Central memory CD8-positive, alpha-beta T cell (primary cell): Measurements from ENCODE around the gene PTCD2.
"Not testable (repeated sequence)": the region's sequence is repeated elsewhere in the genome, so short reads cannot be mapped to it uniquely, and the experiment has no call there.

Experiments
- ATAC-seq: fragments of 150-1000 bp; cut with Tn5 transposase; replicated peaks from 2 replicates; pipeline ENCODE4 v1.10.0; 2022; ENCODE audit warnings: mild to moderate bottlenecking, moderate FRiP score, moderate number of reproducible peaks; ENCODE audit not compliant: poor library complexity, severe bottlenecking; ENCODE audit errors: extremely low read depth
- DNase-seq, 2 donors: peaks; one replicate each; pipeline ENCODE4 v3.0.0; 2021; ENCODE audit warnings: low spot score in 2 of 2
- H3K27ac Mint-ChIP-seq: one replicate; pipeline ENCODE4 v1.8.0; 2022; ENCODE audit warnings: low read depth, mild to moderate bottlenecking, moderate library complexity, mixed read lengths
- H3K27me3 Mint-ChIP-seq: one replicate; pipeline ENCODE4 v1.8.0; 2022; ENCODE audit warnings: mixed read lengths
- H3K36me3 Mint-ChIP-seq: one replicate; pipeline ENCODE4 v1.8.0; 2022; ENCODE audit warnings: mild to moderate bottlenecking, moderate library complexity, mixed read lengths; ENCODE audit not compliant: insufficient read depth
- H3K4me1 Mint-ChIP-seq: one replicate; pipeline ENCODE4 v1.8.0; 2022; ENCODE audit warnings: mixed read lengths
- H3K4me3 Mint-ChIP-seq: one replicate; pipeline ENCODE4 v1.8.0; 2022; ENCODE audit warnings: mild to moderate bottlenecking, moderate library complexity, mixed read lengths
- H3K9me3 Mint-ChIP-seq: one replicate; pipeline ENCODE4 v1.8.0; 2022; ENCODE audit warnings: mixed read lengths

Gene PTCD2

GRCh38 chr5:72286798-72287197 lies 33.4 kb upstream of the PTCD2 start:
- no peak overlapping the region for H3K4me3 Mint-ChIP-seq
- ATAC-seq: no peak
- DNase-seq: no peak
- H3K4me1 Mint-ChIP-seq: no peaks in the 10 kb centered on the region
- no peak overlapping the region for H3K27ac Mint-ChIP-seq
- H3K27me3 Mint-ChIP-seq: no peaks in the 10 kb centered on the region
- H3K9me3 Mint-ChIP-seq: no peaks in the 10 kb centered on the region
- H3K36me3 Mint-ChIP-seq: peaks cover 6% of the 10 kb centered on the region

GRCh38 chr5:72288924-72289323 lies 31.2 kb upstream of the PTCD2 start:
- H3K36me3 Mint-ChIP-seq: peaks cover 6% of the 10 kb centered on the region
- no peak overlapping the region for H3K4me3 Mint-ChIP-seq
- no peaks in the 10 kb centered on the region for H3K4me1 Mint-ChIP-seq
- no peak for DNase-seq
- no peaks in the 10 kb centered on the region for H3K27me3 Mint-ChIP-seq
- no peaks in the 10 kb centered on the region for H3K9me3 Mint-ChIP-seq
- H3K27ac Mint-ChIP-seq: no peak overlapping the region
- ATAC-seq: no peak

GRCh38 chr5:72290356-72291133 lies 29.6 kb upstream of the PTCD2 start:
- Mint-ChIP-seq H3K27ac (no peak overlapping the region), H3K27me3 (no peaks in the 10 kb centered on the region), H3K9me3 (no peaks in the 10 kb centered on the region), H3K4me3 (no peak overlapping the region), H3K36me3 (peaks cover 9% of the 10 kb centered on the region), H3K4me1 (peaks cover 5% of the 10 kb centered on the region)
- ATAC-seq (no peak), DNase-seq (no peak)

DNA sequence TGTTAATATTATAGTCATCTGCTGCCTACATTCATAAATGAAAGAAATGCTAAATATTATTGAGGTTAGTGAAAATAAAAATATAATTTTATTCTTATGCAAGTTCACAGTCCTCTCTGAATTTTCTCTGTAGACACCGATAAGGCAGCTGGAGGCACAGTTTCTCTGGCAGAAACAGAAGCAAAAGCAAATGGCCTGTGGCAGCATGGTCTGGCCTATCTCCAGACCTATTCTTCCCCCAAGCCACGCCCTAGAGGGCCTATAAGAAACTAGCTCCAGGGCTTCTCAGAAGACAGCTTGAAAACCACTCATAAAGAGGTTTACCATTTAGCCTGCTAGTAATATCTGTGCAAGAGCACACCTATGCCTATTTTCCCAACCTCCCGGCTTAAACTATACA lies 28.6 kb upstream of the PTCD2 start:
- DNase-seq (no peak), ATAC-seq (no peak)
- H3K4me3 Mint-ChIP-seq: no peak overlapping the region
- peaks cover 14% of the 10 kb centered on the region for H3K36me3 Mint-ChIP-seq
- peaks cover 5% of the 10 kb centered on the region for H3K4me1 Mint-ChIP-seq
- H3K27ac Mint-ChIP-seq: no peak overlapping the region
- no peaks in the 10 kb centered on the region for H3K9me3 Mint-ChIP-seq
- H3K27me3 Mint-ChIP-seq: no peaks in the 10 kb centered on the region

DNA sequence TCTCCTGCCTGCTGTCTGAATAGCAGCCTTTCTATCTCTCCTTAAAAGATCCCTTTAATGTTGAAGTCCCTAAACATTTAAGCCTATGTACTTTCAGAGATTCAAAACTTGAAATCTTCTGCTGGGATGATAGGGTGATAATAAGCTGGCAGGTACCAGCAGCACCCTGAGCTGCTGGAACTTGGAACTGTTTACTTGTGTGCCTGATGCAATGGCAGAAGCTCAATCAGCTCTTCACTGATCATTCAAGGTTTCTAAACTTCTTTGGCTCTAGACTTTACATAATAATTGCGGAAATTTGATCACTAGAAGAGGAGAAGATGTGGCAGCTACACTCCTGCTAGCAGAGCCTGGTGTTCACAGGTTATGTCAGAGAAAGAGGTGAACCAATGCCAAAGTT lies 27.8 kb upstream of the PTCD2 start:
- Mint-ChIP-seq H3K4me3 (no peak overlapping the region), H3K36me3 (peaks cover 14% of the 10 kb centered on the region)

DNA sequence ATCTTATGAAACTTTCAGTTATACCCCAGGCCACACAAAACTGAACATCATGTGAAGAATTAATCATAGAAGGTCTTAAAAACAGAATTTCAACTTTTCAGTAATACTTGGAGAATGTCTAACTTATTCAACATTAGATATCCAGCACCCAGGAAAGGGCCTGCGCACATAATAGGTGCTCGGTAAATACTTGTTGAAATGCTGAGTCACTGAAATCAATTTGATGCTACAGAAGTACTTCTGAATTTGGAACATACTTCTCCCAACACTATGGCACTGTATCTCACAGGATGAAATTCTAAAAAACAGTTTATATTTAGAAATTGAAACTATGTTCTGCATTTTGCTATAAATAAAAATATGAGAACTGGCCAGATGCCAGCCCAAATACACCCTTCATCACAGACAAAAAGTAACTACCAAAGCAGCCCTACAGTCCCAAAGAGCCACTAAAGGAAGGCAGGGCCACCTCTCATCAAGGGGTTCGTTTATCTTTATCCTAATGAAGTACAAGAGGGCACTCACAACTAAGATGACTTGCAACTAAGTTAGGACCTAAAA lies 26.6 kb upstream of the PTCD2 start:
- Mint-ChIP-seq H3K4me3 (no peak overlapping the region), H3K27me3 (no peaks in the 10 kb centered on the region)
- no peak for ATAC-seq

More for the DNA sequence above, 27.8 kb upstream of the PTCD2 start:
- H3K9me3 Mint-ChIP-seq: no peaks in the 10 kb centered on the region
- H3K4me1 Mint-ChIP-seq: peaks cover 5% of the 10 kb centered on the region
- DNase-seq (no peak), ATAC-seq (no peak)
- H3K27me3 Mint-ChIP-seq: no peaks in the 10 kb centered on the region
- no peak overlapping the region for H3K27ac Mint-ChIP-seq

GRCh38 chr5:72294473-72294872 lies 25.7 kb upstream of the PTCD2 start:
- ATAC-seq (no peak), DNase-seq (no peak)
- peaks cover 9% of the 10 kb centered on the region for H3K36me3 Mint-ChIP-seq
- H3K27ac Mint-ChIP-seq: no peak overlapping the region
- no peaks in the 10 kb centered on the region for H3K27me3 Mint-ChIP-seq
- H3K4me1 Mint-ChIP-seq: peaks cover 11% of the 10 kb centered on the region
- no peaks in the 10 kb centered on the region for H3K9me3 Mint-ChIP-seq
- no peak overlapping the region for H3K4me3 Mint-ChIP-seq

More for the DNA sequence above, 26.6 kb upstream of the PTCD2 start:
- no peaks in the 10 kb centered on the region for H3K9me3 Mint-ChIP-seq
- H3K4me1 Mint-ChIP-seq: peaks cover 11% of the 10 kb centered on the region
- H3K27ac Mint-ChIP-seq: no peak overlapping the region
- peaks cover 9% of the 10 kb centered on the region for H3K36me3 Mint-ChIP-seq
- DNase-seq: no peak

- ATAC-seq (no peak), DNase-seq (no peak)
- no peak overlapping the region for H3K4me3 Mint-ChIP-seq
- H3K9me3 Mint-ChIP-seq: no peaks in the 10 kb centered on the region
- H3K36me3 Mint-ChIP-seq: peaks cover 8% of the 10 kb centered on the region
- no peaks in the 10 kb centered on the region for H3K27me3 Mint-ChIP-seq
- H3K4me1 Mint-ChIP-seq: peaks cover 20% of the 10 kb centered on the region
- no peak overlapping the region for H3K27ac Mint-ChIP-seq
Measured at GRCh38 chr5:72295539-72295938, 24.6 kb upstream of the PTCD2 start.

GRCh38 chr5:72296256-72296655 lies 23.9 kb upstream of the PTCD2 start:
- ATAC-seq (no peak), DNase-seq (no peak)
- Mint-ChIP-seq H3K4me3 (no peak overlapping the region), H3K9me3 (no peaks in the 10 kb centered on the region), H3K27ac (no peak overlapping the region), H3K27me3 (no peaks in the 10 kb centered on the region), H3K4me1 (peaks cover 24% of the 10 kb centered on the region), H3K36me3 (peaks cover 8% of the 10 kb centered on the region)

DNA sequence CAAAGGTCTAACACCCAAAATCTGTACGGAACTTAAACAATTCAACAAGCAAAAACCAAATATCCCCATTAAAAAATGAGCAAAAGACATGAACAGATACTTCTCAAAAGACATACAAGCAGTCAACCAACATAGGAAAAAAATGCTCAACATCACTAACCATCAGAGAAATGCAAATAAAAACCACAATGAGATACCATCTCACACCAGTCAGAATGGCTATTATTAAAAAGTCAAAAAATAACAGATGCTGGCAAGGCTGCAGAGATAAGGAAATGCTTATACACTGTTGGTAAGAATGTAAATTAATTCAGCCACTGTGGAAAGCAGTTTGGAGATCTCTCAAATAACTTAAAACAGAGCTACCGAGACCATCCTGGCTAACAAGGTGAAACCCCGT lies 22.0 kb upstream of the PTCD2 start:
- not testable (repeated sequence) for DNase-seq, H3K4me3 Mint-ChIP-seq, H3K9me3 Mint-ChIP-seq, ATAC-seq, H3K27me3 Mint-ChIP-seq, H3K36me3 Mint-ChIP-seq, H3K27ac Mint-ChIP-seq
- peaks cover 24% of the 10 kb centered on the region for H3K4me1 Mint-ChIP-seq

- Mint-ChIP-seq H3K4me1 (peaks cover 24% of the 10 kb centered on the region), H3K27me3 (no peaks in the 10 kb centered on the region), H3K27ac (no peak overlapping the region), H3K9me3 (no peaks in the 10 kb centered on the region), H3K4me3 (no peak overlapping the region), H3K36me3 (peaks cover 8% of the 10 kb centered on the region)
- ATAC-seq (no peak), DNase-seq (no peak)
Measured at GRCh38 chr5:72298711-72299110, 21.5 kb upstream of the PTCD2 start.

- H3K27ac Mint-ChIP-seq: no peak overlapping the region
- ATAC-seq (no peak), DNase-seq (no peak)
- no peaks in the 10 kb centered on the region for H3K27me3 Mint-ChIP-seq
- H3K4me3 Mint-ChIP-seq: no peak overlapping the region
- peaks cover 30% of the 10 kb centered on the region for H3K4me1 Mint-ChIP-seq
- peaks cover 4% of the 10 kb centered on the region for H3K36me3 Mint-ChIP-seq
- H3K9me3 Mint-ChIP-seq: no peaks in the 10 kb centered on the region
Measured at GRCh38 chr5:72300590-72301339, 19.4 kb upstream of the PTCD2 start.

DNA sequence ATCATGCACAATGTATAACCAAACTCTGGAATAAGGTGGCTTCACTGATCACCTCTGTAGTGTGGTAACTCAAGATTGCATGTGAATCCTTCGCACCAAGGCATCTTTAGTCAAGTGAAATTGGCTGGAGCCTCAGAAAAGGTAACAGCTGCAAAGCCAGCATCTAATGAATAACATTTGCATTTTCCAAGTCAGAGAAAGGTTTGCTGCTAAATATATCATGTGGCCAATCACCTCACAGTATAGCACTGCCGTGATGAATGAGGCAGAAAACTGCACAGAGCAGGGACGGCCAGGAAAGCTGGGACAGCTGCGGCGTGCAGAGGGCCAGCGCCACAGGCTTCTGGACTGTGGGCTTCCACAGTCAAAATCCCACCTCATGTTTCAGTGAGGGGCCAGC lies 18.6 kb upstream of the PTCD2 start:
- H3K27me3 Mint-ChIP-seq: no peaks in the 10 kb centered on the region
- no peak for DNase-seq
- no peak overlapping the region for H3K27ac Mint-ChIP-seq
- H3K9me3 Mint-ChIP-seq: no peaks in the 10 kb centered on the region
- H3K36me3 Mint-ChIP-seq: no peaks in the 10 kb centered on the region
- H3K4me3 Mint-ChIP-seq: no peak overlapping the region
- no peak for ATAC-seq
- H3K4me1 Mint-ChIP-seq: peaks cover 30% of the 10 kb centered on the region
